Measurements from ENCODE around the gene BCKDHA. TPM values are rescaled to one million over a fixed set of nuclear protein-coding genes. Genes with fewer than 3 reads are reported as not detected.

Gene BCKDHA
- total RNA-seq: 52.6 and 61.1 TPM in 2 replicates

GRCh38 chr19:41397086-41398049 is at the start of gene BCKDHA, which contains the start of gene EXOSC5:
Gene BCKDHA, plus strand, starts transcription at chr19:41397818. Its CDS starts 10 bp downstream, at chr19:41397828.
Gene EXOSC5, minus strand, starts transcription at chr19:41397359. Its CDS starts 31 bp downstream, at chr19:41397328.

GRCh38 chr19:41353466-41354342 is 43.9 kb upstream of the BCKDHA start, which contains the start of gene TGFB1:
Gene TGFB1, minus strand, starts transcription at chr19:41353922. Its CDS starts 878 bp downstream, at chr19:41353044.

GRCh38 chr19:41363753-41364523 is 33.7 kb upstream of the BCKDHA start, which contains the start of gene B9D2:
Gene B9D2, minus strand, starts transcription at chr19:41364149. Its CDS starts 630 bp downstream, at chr19:41363519.

GRCh38 chr19:41376241-41376997 is 21.2 kb upstream of the BCKDHA start, which contains the start of gene TMEM91:
Gene TMEM91, plus strand, starts transcription at chr19:41376533. Its CDS starts 1,777 bp downstream, at chr19:41378310.

GRCh38 chr19:41426952-41427646 is 29.5 kb downstream of the BCKDHA start, which contains the start of gene B3GNT8:
Gene B3GNT8, minus strand, starts transcription at chr19:41427374. Its CDS starts 596 bp downstream, at chr19:41426778.

GRCh38 chr19:41439441-41440222 is 42.0 kb downstream of the BCKDHA start, which contains the start of gene DMAC2:
Gene DMAC2, minus strand, starts transcription at chr19:41439912. Its CDS starts 13 bp downstream, at chr19:41439899.

GRCh38 chr19:41442473-41443355 is 45.1 kb downstream of the BCKDHA start, which contains the start of gene ERICH4:
Gene ERICH4, plus strand, starts transcription at chr19:41443156. Its CDS starts 14 bp downstream, at chr19:41443170.

Other genes starting within 250 kb of the BCKDHA start
- 0.13 and 0.46 TPM in 2 replicates for gene CYP2S1, start 204.6 kb upstream of the BCKDHA start, total RNA-seq
- 378 and 448 TPM in 2 replicates for gene AXL, start 178.6 kb upstream of the BCKDHA start, total RNA-seq
- 90.1 and 90.8 TPM in 2 replicates for gene HNRNPUL1, start 133.4 kb upstream of the BCKDHA start, total RNA-seq
- gene CCDC97, start 87.6 kb upstream of the BCKDHA start, total RNA-seq: 8.5 and 10.9 TPM in 2 replicates
- gene TGFB1, start 43.9 kb upstream of the BCKDHA start, total RNA-seq: 44.2 and 105 TPM in 2 replicates
- gene B9D2, start 33.7 kb upstream of the BCKDHA start, total RNA-seq: 4.0 and 4.5 TPM in 2 replicates
- 3.6 and 6.5 TPM in 2 replicates for gene TMEM91, start 21.3 kb upstream of the BCKDHA start, total RNA-seq
- gene EXOSC5, start 459 bp upstream of the BCKDHA start, total RNA-seq: 10.1 and 14.4 TPM in 2 replicates
- 2.2 and 2.3 TPM in 2 replicates for gene B3GNT8, start 29.6 kb downstream of the BCKDHA start, total RNA-seq
- 28.6 and 33.4 TPM in 2 replicates for gene DMAC2, start 42.1 kb downstream of the BCKDHA start, total RNA-seq
- not detected in 2 replicates for gene ERICH4, start 45.3 kb downstream of the BCKDHA start, total RNA-seq
- gene CEACAM21, start 178.3 kb downstream of the BCKDHA start, total RNA-seq: not detected in 2 replicates
- not detected in 2 replicates for gene CEACAM4, start 229.3 kb downstream of the BCKDHA start, total RNA-seq